Mesendoderm (in vitro differentiated cells): ENCODE data around the gene CTDSP1.

ENCODE experiments used
- DNase-seq: peaks from one replicate; pipeline ENCODE4 v3.0.0; 2013
- H2AK5ac ChIP-seq: 2 replicates; pipeline ENCODE4 v1.6.1; 2013; ENCODE audit warnings: low read length, inconsistent platforms
- H2BK120ac ChIP-seq: 2 replicates; pipeline ENCODE4 v1.6.1; 2013; ENCODE audit warnings: low read depth, mild to moderate bottlenecking, low read length, moderate library complexity, mixed read lengths
- H2BK15ac ChIP-seq: replicated peaks from 2 replicates; pipeline ENCODE4 v1.6.1; 2013; ENCODE audit warnings: low read depth, mild to moderate bottlenecking, moderate library complexity
- H2BK5ac ChIP-seq: 2 replicates; pipeline ENCODE4 v1.6.1; 2013; ENCODE audit warnings: low read length, inconsistent platforms
- H3K18ac ChIP-seq: 2 replicates; pipeline ENCODE4 v1.6.1; 2013; ENCODE audit warnings: mild to moderate bottlenecking, low read length, mixed read lengths
- H3K23ac ChIP-seq: one replicate; pipeline ENCODE4 v1.6.1; 2013; ENCODE audit warnings: low read length
- H3K27ac ChIP-seq: 2 replicates; pipeline ENCODE4 v1.5.1; 2013; ENCODE audit warnings: low read depth, mild to moderate bottlenecking, inconsistent platforms, low read length, moderate library complexity
- H3K27me3 ChIP-seq: 2 replicates; pipeline ENCODE4 v1.6.1; 2013; ENCODE audit warnings: low read length, control low read depth, mild to moderate bottlenecking, inconsistent platforms; ENCODE audit not compliant: insufficient read depth, poor library complexity
- H3K36me3 ChIP-seq: 2 replicates; pipeline ENCODE4 v1.6.1; 2013; ENCODE audit warnings: low read length, inconsistent platforms; ENCODE audit not compliant: control insufficient read depth, insufficient read depth
- H3K4ac ChIP-seq: one replicate; pipeline ENCODE4 v1.6.1; 2013; ENCODE audit warnings: low read depth, mild to moderate bottlenecking, low read length, moderate library complexity
- H3K4me1 ChIP-seq: 2 replicates; pipeline ENCODE4 v1.6.1; 2013; ENCODE audit warnings: low read depth, low read length, inconsistent platforms; ENCODE audit not compliant: control insufficient read depth
- H3K4me2 ChIP-seq: 2 replicates; pipeline ENCODE4 v1.6.1; 2013; ENCODE audit warnings: low read length
- H3K4me3 ChIP-seq: 2 replicates; pipeline ENCODE4 v1.5.1; 2013; ENCODE audit warnings: mild to moderate bottlenecking, low read length
- H3K56ac ChIP-seq: one replicate; pipeline ENCODE4 v1.6.1; 2013; ENCODE audit warnings: low read length
- H3K79me1 ChIP-seq: 2 replicates; pipeline ENCODE4 v1.6.1; 2013; ENCODE audit warnings: low read length, inconsistent platforms
- H3K79me2 ChIP-seq: 2 replicates; pipeline ENCODE4 v1.6.1; 2013; ENCODE audit warnings: mild to moderate bottlenecking, low read length; ENCODE audit not compliant: control insufficient read depth, insufficient read depth
- H3K9ac ChIP-seq: 2 replicates; pipeline ENCODE4 v1.6.1; 2013; ENCODE audit warnings: low read length, inconsistent platforms
- H4K5ac ChIP-seq: one replicate; pipeline ENCODE4 v1.6.1; 2013; ENCODE audit warnings: low read length
- H4K8ac ChIP-seq: one replicate; pipeline ENCODE4 v1.6.1; 2013; ENCODE audit warnings: low read depth, mild to moderate bottlenecking, control low read depth, low read length, moderate library complexity
- WGBS: extraction: QIAGEN DNeasy Blood & Tissue Kit; methylation state at CpG from one replicate; pipeline ENCODE4 v1.1.7; 2013; ENCODE audit warnings: low lambda C conversion rate, missing lambda C conversion rate; ENCODE audit not compliant: insufficient coverage; ENCODE audit errors: extremely low coverage; 5-methylcytosine and 5-hydroxymethylcytosine counted together

Gene CTDSP1

DNA sequence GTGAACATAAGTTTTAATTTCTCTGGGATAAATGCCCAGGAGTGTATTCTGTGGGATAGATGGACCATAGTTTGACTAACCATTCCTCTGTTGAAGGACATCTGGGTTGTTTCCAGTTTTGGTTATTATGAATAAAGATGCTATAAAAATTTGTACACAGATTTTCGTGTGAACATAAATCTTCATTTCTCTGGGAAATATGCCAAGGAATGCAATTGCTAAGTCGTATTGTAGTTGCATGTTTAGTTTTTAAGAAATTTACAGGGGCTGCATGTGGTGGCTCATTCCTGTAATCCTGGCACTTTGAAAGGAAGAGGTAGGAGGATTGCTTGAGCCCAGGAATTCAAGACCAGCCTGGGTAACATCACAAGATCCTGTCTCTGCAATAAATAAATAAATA is 24.5 kb upstream of the CTDSP1 start:
- Histone ChIP-seq H3K23ac (no peak overlapping the region), H2AK5ac (no peak overlapping the region), H3K18ac (no peak overlapping the region), H3K4me3 (no peak overlapping the region), H2BK5ac (no peak overlapping the region), H4K8ac (no peak overlapping the region), H3K4me2 (no peak overlapping the region), H3K27me3 (no peaks in the 10 kb centered on the region), H3K4ac (no peak overlapping the region), H3K79me1 (no peaks in the 10 kb centered on the region), H3K79me2 (no peaks in the 10 kb centered on the region), H3K36me3 (no peaks in the 10 kb centered on the region), H2BK120ac (no peak overlapping the region), H2BK15ac (no peak overlapping the region), H3K27ac (no peak overlapping the region), H3K9ac (no peak overlapping the region), H4K5ac (no peak overlapping the region), H3K56ac (no peak overlapping the region), H3K4me1 (no peaks in the 10 kb centered on the region)
- no peak for DNase-seq
- no CpG with 5 or more reads among the region's 2 CpGs for WGBS

GRCh38 chr2:218378053-218378452 is 21.6 kb upstream of the CTDSP1 start:
- Histone ChIP-seq H3K23ac (no peak overlapping the region), H4K8ac (no peak overlapping the region), H4K5ac (no peak overlapping the region), H3K4ac (no peak overlapping the region), H2BK5ac (no peak overlapping the region), H3K4me1 (no peaks in the 10 kb centered on the region), H3K36me3 (no peaks in the 10 kb centered on the region), H3K18ac (no peak overlapping the region), H3K27ac (no peak overlapping the region), H3K4me2 (no peak overlapping the region), H2AK5ac (no peak overlapping the region), H3K9ac (no peak overlapping the region), H2BK15ac (no peak overlapping the region), H3K27me3 (no peaks in the 10 kb centered on the region), H2BK120ac (no peak overlapping the region), H3K79me2 (no peaks in the 10 kb centered on the region), H3K79me1 (no peaks in the 10 kb centered on the region), H3K56ac (no peak overlapping the region), H3K4me3 (no peak overlapping the region)
- WGBS: no CpG with 5 or more reads among the region's 5 CpGs
- DNase-seq: no peak

GRCh38 chr2:218381916-218382366 is 17.7 kb upstream of the CTDSP1 start, which contains the start of gene SLC11A1:
SLC11A1 (plus strand) TSS chr2:218382273; CDS start chr2:218382369, 96 bp downstream.
- Histone ChIP-seq H3K4me1 (no peaks in the 10 kb centered on the region), H3K79me1 (no peaks in the 10 kb centered on the region), H3K36me3 (no peaks in the 10 kb centered on the region), H3K9ac (no peak within 1 kb of the TSS), H3K4me2 (no peak within 1 kb of the TSS), H3K56ac (no peak within 1 kb of the TSS), H2AK5ac (no peak within 1 kb of the TSS), H3K27me3 (no peaks in the 10 kb centered on the region), H4K5ac (no peak within 1 kb of the TSS), H3K18ac (no peak within 1 kb of the TSS), H2BK120ac (no peak within 1 kb of the TSS), H3K23ac (no peak within 1 kb of the TSS), H3K79me2 (no peaks in the 10 kb centered on the region), H3K27ac (no peak within 1 kb of the TSS), H4K8ac (no peak within 1 kb of the TSS), H2BK15ac (no peak within 1 kb of the TSS), H3K4me3 (no peak within 1 kb of the TSS), H2BK5ac (no peak within 1 kb of the TSS), H3K4ac (no peak within 1 kb of the TSS)
- no CpG with 5 or more reads among the region's 13 CpGs for WGBS
- no peak for DNase-seq

DNA sequence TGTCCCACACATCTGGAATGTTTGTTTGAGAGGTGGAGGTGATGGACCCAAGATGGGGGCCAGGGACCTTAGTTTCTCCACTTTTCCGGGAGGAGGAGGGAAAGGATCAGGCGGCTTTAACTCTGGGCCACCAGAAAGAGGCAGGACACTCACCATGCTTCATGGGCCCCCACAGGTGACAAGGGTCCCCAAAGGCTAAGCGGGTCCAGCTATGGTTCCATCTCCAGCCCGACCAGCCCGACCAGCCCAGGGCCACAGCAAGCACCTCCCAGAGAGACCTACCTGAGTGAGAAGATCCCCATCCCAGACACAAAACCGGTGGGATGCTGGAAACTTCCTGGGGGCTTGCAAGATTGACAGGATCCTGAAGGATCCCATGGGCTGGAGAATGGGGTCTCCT is 16.9 kb upstream of the CTDSP1 start:
- no peak overlapping the region for H2BK15ac ChIP-seq
- no peaks in the 10 kb centered on the region for H3K4me1 ChIP-seq
- no peak overlapping the region for H3K4me2 ChIP-seq
- no peak overlapping the region for H3K56ac ChIP-seq
- no peak overlapping the region for H3K18ac ChIP-seq
- DNase-seq: no peak
- no peak overlapping the region for H4K8ac ChIP-seq
- no peak overlapping the region for H3K23ac ChIP-seq
- H2BK5ac ChIP-seq: no peak overlapping the region
- H3K4me3 ChIP-seq: no peak overlapping the region
- no peaks in the 10 kb centered on the region for H3K27me3 ChIP-seq
- H4K5ac ChIP-seq: no peak overlapping the region
- no CpG with 5 or more reads among the region's 6 CpGs for WGBS
- H3K4ac ChIP-seq: no peak overlapping the region
- no peaks in the 10 kb centered on the region for H3K79me2 ChIP-seq
- H2BK120ac ChIP-seq: no peak overlapping the region
- H2AK5ac ChIP-seq: no peak overlapping the region
- no peak overlapping the region for H3K9ac ChIP-seq
- no peak overlapping the region for H3K27ac ChIP-seq
- H3K36me3 ChIP-seq: no peaks in the 10 kb centered on the region
- no peaks in the 10 kb centered on the region for H3K79me1 ChIP-seq

DNA sequence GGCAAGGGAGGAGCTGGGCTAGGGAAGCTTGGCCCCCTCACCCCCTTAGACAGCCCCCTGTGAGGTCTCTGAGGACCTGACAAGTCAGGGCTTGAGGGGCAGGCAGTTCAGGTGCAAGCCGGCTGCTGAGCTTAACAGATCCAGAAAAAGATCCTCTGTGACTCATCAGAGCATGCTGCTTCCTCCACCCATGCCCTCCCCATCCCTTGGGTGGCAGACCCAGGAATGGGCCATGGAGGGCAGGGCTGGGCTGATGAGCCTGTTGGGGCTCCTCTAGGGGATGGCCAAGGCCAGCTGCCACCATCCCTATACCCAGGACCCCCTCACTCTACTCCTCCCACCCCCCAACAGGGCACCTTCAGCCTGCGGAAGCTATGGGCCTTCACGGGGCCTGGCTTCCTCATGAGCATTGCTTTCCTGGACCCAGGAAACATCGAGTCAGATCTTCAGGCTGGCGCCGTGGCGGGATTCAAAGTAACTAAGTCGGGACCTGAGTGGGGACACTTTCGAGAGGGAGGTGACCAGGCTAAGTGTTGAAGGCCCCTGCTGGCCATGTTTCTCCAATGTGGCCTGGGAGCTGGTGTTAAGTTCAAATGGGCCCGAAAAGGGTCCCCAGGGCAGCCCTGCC is 15.7 kb upstream of the CTDSP1 start:
- Histone ChIP-seq H3K23ac (no peak overlapping the region), H2BK120ac (no peak overlapping the region), H3K79me2 (no peaks in the 10 kb centered on the region), H3K36me3 (no peaks in the 10 kb centered on the region), H2BK15ac (no peak overlapping the region), H3K56ac (no peak overlapping the region), H3K4ac (no peak overlapping the region), H3K4me3 (no peak overlapping the region), H4K5ac (no peak overlapping the region), H3K27ac (no peak overlapping the region), H3K18ac (no peak overlapping the region), H2BK5ac (no peak overlapping the region), H2AK5ac (no peak overlapping the region), H4K8ac (no peak overlapping the region), H3K27me3 (no peaks in the 10 kb centered on the region), H3K79me1 (no peaks in the 10 kb centered on the region), H3K4me1 (no peaks in the 10 kb centered on the region), H3K4me2 (no peak overlapping the region), H3K9ac (no peak overlapping the region)
- no CpG with 5 or more reads among the region's 10 CpGs for WGBS
- no peak for DNase-seq

- H2AK5ac ChIP-seq: no peak overlapping the region
- H2BK15ac ChIP-seq: no peak overlapping the region
- H3K9ac ChIP-seq: no peak overlapping the region
- H3K4ac ChIP-seq: no peak overlapping the region
- no peaks in the 10 kb centered on the region for H3K27me3 ChIP-seq
- no peak overlapping the region for H3K23ac ChIP-seq
- H4K5ac ChIP-seq: no peak overlapping the region
- H3K79me1 ChIP-seq: no peaks in the 10 kb centered on the region
- no peak overlapping the region for H3K56ac ChIP-seq
- H3K79me2 ChIP-seq: no peaks in the 10 kb centered on the region
- H3K36me3 ChIP-seq: no peaks in the 10 kb centered on the region
- WGBS: no CpG with 5 or more reads among the region's 9 CpGs
- no peak for DNase-seq
- no peak overlapping the region for H4K8ac ChIP-seq
- no peak overlapping the region for H2BK5ac ChIP-seq
- no peak overlapping the region for H2BK120ac ChIP-seq
- H3K4me3 ChIP-seq: no peak overlapping the region
- H3K27ac ChIP-seq: no peak overlapping the region
- no peak overlapping the region for H3K4me2 ChIP-seq
- no peaks in the 10 kb centered on the region for H3K4me1 ChIP-seq
- no peak overlapping the region for H3K18ac ChIP-seq
Observed at GRCh38 chr2:218384975-218385374, 14.7 kb upstream of the CTDSP1 start.
